Skin of body (tissue), 2 donors: Measurements from ENCODE around the gene KRT78. TPM values are rescaled to one million over a fixed set of nuclear protein-coding genes. Genes with fewer than 3 reads are reported as not detected.
"Not testable (repeated sequence)": the region's sequence is repeated elsewhere in the genome, so short reads cannot be mapped to it uniquely, and the experiment has no call there.

Experiments
- DNase-seq: peaks from one replicate; lab custom pipeline; 2025; lab: John Stamatoyannopoulos, UW
- total RNA-seq: library from RNA; depleted of rRNA; stranded (reverse); fragments of >200 nt; gene quantifications from one replicate; pipeline ENCODE4 v1.2.3, GENCODE V29; 2014

KRT78 gene
- total RNA-seq, 1 donor from 2014 or later, result 13.7 TPM

DNA sequence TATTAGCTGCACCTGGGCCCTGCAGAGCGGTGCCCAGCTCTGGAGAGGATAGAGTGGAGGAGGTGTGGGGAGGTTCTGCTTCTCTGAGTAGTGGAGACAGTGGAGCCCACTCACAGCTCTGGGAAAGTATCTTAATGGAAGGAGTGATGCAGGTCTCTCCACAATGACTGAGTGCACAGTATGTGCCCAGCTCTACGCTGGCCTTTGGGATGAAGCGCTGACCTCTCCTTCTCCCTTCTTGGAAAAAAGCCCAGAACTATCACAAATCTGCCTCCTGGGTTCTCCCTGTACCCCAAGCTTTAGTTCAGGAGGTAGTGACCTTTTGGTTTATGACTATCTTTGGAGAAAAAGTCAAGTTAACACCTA lies 52.4 kb downstream of the KRT78 start:
- no peak for DNase-seq

DNA sequence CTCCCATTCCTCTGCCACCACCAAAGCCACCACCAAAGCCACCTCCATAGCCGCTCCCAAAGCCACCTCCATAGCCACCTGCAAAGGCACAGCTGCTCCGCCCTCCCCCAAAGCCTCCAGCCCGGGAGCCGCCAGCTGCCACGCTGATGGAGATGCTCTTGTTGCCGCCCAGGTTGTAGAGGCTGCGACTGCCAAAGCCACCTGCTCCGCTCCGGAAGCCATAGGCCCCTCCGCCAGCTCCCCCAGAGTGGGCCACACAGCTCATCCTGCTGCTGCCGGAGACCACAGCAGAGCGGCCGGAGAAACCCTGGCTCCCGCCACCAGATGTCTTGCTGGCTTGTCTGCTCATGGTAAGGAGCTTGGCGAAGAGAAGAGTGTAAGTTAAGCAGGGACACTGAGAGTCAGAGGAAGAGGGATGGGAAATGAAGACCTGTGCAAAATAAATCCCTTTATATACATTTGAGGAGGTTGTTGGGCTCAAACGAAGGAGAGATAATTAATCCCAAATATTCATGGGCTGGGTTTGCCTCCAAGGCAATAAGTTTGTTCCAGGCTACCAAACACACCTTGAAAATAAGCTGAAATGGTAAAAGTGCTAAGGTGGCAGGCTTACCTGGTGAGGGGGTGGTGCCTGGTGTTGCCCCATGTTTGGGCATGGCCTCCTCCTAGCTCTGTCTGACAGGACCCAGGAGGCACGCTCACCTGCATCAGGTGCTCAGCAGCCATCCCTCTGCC lies 52.9 kb downstream of the KRT78 start, which contains the start of gene KRT3:
Gene KRT3, minus strand, starts transcription at position 424 of the 735 bp plus-strand sequence. Its CDS starts 75 bp downstream, at position 349.
- DNase-seq, result no peak

DNA sequence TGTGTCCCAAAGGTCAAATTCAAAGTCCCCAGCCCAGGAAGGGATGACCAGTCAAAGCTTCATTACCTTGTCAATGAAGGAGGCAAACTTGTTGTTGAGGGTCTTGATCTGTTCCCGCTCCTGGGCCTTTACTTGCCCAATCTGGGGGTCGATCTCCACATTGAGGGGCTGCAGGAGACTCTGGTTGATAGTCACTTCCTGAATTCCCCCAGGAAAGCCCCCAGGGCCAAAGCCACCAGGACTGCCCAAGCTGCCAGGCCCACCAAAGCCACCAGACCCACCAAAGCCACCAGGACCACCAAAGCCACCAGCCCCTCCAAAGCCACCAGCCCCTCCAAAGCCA lies 53.5 kb downstream of the KRT78 start:
- not testable (repeated sequence) for DNase-seq

DNA sequence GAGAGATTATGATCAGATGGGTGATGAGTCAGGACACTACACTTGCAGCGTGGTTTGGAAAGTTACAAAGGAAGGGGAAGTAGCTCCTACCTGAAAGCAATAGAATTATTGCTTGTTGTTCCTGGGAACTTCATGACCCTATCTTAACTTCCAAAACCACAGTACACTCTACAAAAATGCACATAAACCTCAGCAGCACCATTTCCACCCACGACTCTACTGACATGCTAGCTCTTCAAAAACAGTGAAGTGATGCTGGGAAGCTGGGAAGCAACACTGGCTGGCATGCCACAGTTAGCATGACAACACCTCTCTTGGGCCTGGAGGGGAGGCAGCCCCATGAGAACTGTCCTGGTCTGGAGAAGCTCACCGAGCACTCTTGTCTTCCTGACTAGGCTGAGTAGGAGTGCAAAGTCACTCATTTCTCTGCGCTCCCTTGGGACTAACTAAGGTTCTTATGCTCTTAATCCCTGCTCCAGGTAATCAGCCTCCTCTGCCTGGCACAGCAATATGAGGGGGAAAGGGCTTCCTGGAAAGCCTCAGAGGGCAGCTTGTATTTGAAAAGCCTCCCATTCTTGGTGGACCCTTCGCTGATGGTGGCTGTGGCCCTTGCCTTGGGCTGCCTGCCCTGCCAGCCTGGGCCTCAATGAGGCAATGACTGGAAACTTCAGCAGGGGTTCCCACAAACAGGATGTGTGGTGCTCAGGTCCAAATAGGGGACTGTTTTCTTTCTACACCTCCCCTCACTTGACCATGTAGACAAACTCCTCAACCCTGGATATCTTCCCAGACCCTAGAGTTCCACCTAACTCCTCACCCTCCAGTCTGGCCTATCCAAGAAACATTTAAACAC lies 54.1 kb downstream of the KRT78 start:
- no peak for DNase-seq

DNA sequence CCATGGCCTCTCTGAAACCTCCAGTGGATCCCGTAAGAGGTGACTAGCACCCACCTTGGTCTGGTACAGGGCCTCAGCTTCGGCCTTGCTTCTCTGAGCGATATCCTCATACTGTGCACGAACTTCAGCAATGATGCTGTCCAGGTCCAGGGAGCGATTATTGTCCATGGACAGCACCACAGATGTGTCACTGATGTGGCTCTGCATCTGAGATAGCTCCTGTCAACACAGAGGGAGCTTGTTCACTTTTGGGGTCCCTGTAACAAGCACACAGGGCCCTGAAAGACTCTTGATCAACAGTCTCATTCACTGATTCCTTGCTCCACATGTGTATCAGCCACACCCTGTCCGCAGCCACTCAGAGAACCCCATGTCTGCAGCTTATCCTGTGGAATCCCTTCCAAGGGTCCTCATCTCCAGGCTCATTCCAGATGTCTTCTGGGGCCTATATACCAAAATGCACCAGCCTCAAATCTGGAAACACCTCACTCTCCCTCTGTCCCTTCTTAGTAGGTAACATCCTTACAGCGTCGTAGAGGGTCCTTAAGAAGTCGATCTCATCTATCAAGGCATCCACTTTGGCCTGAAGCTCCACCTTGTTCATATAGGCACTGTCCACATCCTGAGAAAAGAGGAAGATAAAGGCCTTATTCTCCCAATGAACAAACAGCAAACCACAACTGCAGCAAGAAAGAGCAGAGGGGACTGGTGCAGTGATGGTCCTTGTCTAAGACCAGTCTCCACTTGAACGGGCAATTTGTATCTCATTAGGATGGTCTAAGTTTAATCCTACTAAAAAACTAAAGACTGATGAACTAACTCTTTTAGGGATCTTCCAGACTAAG lies 56.4 kb downstream of the KRT78 start:
- no peak for DNase-seq

DNA sequence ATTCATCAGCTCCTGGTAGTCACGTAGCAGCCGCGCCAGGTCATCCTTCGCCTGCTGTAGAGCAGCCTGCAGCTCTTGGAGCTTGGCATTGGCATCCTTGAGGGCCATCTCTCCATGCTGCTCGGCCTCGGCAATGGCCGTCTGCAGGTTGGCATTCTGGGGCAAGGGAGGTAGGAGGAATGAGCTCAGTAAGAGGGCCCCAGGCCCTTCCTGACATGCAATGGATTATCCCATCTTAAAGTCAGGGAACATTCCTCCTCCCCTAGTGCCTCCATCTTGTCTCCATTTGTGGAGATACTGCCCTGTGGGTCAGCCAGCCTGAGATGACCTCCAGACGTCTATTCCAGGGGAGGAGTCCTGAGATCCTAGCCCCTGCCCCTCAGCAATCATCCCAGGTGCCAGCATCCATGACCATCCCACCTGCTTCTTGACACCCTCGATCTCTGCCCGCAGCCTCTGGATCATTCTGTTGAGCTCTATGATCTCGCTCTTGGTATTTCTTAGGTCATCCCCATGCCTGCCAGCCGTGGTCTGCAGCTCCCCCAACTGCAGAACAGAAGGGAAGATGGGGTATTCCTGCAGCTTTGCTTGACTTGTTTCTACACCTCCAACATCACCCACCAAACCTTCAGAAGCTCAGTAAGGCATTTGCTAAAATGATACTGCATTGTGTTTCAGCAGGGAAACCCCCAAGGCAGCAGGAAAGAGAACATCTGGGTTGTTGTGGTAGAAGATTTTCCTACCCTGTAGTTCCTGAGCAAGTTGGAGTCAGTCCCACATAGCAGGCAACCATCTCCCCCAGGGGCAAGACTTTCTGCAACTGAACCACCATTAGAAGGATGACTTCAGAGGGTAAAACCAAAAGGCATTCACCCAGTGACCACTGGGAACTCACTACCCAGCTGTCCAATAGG lies 57.3 kb downstream of the KRT78 start:
- no peak for DNase-seq

DNA sequence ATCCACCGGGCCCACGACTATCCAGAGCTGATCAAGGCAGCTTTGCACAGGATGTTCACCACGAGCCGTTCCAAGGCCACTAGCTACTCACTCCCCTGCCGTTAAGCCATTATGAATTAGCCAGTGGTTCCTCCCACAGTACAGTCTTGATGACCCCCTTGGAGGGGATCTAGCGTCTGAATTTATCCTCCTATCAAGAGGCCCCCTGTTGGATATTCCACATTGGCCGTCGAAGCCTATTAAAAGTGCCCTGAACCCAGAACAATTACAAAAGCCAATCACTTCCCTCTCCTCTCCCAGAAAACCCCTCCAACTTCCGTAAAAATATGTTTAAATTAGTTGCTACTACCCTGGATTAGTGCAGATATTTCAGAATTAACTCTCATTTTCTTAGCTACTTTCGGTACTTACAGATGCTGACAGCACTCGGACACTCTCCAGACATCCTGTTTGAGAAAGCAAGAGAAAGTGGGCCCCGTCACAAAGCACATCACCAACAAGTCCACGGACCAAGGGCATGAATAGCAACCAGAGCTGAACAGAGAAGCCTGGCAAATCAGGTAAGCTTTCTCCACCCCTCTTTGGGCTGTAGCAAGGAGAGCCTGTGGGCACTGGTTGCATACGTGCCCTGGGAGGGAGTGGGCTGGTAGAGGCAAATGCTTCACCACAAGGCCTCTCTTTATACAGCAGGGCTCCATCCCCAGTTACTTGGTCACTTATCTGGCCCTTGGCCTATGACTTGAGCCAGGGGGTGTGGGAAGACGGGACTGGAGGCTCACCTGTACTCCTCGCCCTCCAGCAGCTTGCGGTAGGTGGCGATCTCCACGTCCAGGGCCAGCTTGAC lies 58.1 kb downstream of the KRT78 start:
- DNase-seq, result no peak

DNA sequence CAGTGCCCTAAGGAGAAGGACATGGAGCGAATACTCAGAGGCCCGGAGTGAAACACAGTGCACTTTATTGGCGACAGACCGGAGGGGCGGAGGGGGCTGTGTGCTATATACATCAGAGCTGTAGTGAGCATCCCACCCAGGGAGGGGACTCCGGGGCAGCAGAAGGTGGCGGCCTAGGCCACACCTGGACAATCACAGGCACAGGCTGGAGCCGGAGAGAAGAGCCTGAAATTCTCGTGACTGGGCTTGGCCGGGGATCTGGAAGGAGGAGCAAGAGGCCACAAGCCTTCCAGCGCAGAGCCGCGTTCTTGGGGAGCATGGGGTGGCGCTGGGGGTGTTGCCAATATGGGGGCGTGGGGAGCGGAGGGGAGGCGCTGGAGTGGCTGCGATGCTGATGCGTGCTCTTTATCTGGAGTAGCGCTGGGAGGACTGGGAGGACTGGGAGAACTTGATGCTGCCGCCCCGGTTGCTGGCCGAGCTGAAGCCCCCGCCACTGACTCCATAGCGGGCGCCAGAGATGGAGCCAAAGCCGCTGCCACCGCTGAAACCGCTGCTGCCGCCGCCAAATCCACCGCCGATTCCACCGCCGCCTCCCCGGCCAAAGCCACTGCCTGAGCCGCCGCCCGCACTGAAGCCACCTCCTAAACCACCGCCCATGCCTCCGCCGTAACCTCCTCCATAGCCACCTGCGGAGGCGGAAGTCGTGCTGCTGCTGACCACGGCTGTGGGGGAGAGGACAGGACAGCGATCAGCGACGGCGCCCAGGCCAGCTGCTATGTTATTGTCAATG lies 59.0 kb downstream of the KRT78 start:
- no peak for DNase-seq

DNA sequence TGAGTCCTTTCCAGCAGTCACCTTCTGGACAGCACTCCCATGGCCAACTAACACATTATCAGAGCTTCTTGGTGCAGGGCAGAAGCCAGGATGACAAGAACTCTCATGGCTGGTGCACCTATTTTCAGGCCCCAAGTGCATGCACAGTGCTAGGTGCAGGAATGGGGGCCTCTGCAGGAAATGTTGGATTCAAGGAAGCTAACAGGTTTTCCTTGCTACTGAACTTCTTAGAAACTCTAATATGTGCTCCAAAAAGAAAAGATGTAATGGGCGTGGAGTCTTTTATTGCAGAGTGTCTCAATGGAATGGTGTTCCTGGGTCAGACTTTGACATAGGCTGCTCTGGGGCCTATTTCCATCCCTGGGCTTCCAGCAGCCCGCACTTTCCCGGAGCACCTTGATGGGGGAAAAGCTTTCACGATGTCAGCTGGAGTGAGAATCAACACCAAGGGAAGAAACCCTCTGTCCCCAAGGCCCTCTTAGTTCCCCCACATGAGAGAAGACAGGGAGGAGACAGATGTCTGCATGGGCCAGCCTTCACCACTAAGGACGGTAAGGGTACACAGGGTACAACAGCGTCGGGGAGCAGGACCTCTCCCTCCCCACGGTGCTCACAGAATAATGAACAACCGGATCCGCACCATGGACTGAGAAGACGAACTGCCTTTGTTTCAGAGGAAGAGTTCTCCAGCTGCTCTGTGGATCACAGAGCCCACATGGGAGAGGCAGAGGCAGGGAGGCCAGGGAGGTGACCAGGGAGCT lies 59.7 kb downstream of the KRT78 start:
- no peak for DNase-seq

DNA sequence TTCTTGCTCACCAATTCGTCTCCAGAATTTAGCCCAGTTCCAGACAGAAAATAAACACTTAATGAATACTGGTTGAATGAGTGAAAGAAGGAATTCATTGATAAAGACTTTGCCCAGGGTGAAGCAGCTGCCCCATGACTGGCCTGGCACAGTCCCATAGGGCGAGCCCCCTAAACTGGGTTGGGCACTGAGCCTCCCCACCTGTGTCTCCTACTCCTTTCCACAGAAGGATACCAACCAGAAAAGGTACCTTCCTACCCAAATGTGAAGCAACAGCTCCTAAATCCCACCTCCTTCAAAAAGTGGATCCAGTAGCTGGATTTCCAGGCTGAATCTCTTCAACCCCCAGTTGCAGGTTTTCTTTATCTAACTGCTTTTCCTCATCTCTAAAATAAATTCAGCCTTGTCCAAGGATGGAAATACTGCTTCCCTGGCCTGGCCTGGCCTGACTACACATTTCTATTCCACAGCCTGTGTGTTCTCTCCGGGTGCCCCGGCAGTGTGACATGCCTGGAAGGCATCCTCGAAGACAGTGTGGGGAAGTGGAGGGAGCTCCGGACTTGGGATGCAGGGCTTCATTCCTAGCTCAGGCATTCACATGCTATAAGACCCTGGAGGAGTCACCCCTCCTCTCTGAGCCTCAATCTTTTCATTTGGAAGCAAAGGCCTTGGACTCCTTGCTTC lies 60.5 kb downstream of the KRT78 start:
- DNase-seq, result no peak

Other genes with a start within 250 kb of the KRT78 start
- gene KRT72, start 247.5 kb downstream of the KRT78 start, total RNA-seq, result 12.0 TPM
- gene KRT73, start 230.4 kb downstream of the KRT78 start, total RNA-seq, result 22.2 TPM
- 12.1 TPM for gene KRT2, start 196.8 kb downstream of the KRT78 start, total RNA-seq
- 791 TPM for gene KRT1, start 168.6 kb downstream of the KRT78 start, total RNA-seq
- gene KRT77, start 145.5 kb downstream of the KRT78 start, total RNA-seq, result 110 TPM
- gene KRT76, start 71.6 kb downstream of the KRT78 start, total RNA-seq, result not detected
- 0.10 TPM for gene KRT3, start 52.9 kb downstream of the KRT78 start, total RNA-seq
- 0.99 TPM for gene KRT4, start 34.9 kb downstream of the KRT78 start, total RNA-seq
- 68.7 TPM for gene KRT79, start 14.7 kb downstream of the KRT78 start, total RNA-seq
- 16.2 TPM for gene KRT8, start 56.1 kb upstream of the KRT78 start, total RNA-seq
- gene KRT18, start 100.1 kb upstream of the KRT78 start, total RNA-seq, result 28.6 TPM
- 677 TPM for gene EIF4B, start 157.5 kb upstream of the KRT78 start, total RNA-seq
- gene TNS2, start 201.1 kb upstream of the KRT78 start, total RNA-seq, result 28.9 TPM
- gene SPRYD3, start 230.4 kb upstream of the KRT78 start, total RNA-seq, result 13.1 TPM
- gene IGFBP6, start 248.7 kb upstream of the KRT78 start, total RNA-seq, result 27.7 TPM